Left forelimb (tissue), 1 donor: ENCODE measurements around the gene CHMP4A.

Experiments used
- DNase-seq: peaks from one replicate; pipeline ENCODE4 v3.0.0-alpha.2; 2018; ENCODE audit warnings: low spot score

The CHMP4A gene

GRCh38 chr14:24195186-24196070 lies 17.9 kb downstream of the CHMP4A start, which contains the start of gene TM9SF1:
Gene TM9SF1 (minus strand): TSS chr14:24195441. CDS start chr14:24195019, 422 bp downstream.
- DNase-seq = peak; percentile 94

DNA sequence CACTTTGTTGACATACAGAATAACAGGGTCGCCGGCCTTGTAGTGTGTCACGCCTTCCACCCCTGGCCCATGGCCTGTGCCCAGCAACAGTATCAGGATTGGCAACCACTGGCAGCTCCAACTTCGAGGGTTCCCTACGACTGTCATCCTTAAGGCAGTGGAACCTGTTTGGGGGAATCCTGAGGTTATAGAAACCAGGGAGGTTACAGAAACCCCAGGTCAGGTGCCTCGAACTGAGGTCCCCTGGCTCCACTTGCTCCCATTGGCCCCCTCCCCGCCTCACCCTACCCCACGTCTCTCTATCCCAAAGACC lies 18.5 kb downstream of the CHMP4A start:
- no peak for DNase-seq

GRCh38 chr14:24194186-24194872 lies 19.0 kb downstream of the CHMP4A start:
- DNase-seq = no peak

- no peak for DNase-seq
These were observed 20.4 kb downstream of the CHMP4A start for GRCh38 chr14:24192933-24193332.

DNA sequence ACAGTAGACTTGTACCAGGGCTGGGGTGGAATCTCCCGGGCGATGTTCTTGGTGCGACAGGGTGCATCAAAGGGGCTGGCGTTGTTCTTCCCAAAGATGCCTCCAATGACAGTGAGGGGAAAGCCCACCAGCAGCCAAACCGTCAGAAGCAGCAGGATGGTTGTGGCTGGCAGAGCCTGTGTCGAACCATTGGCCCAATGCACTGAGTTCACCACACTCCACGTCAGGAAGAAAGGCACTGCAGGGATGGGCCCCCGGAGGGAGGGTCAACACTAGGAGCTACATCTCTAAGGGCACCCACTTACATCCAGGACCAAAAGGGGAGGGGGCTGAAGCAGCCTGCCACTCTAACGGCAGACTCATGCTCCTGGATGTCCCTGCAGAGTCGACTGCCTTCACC lies 22.9 kb downstream of the CHMP4A start:
- DNase-seq = no peak

DNA sequence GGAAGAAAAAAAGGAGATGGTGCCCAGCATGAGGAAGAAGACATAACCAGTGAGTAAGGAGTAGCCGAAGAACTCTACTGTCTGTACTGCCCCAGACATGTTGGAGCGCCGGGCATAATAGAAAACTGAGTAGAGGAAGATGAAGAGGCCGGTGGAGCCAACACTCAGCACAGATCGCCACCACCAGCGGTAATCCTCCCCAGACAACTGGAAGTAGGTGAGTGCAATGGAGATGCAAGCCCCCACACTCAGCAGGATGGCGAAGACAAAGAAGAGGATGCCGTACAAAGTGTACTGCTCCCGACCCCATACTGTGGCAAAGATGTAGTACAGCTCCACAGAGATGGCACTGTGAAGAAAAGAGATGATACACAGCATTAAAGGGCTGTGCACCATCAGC lies 23.8 kb downstream of the CHMP4A start:
- DNase-seq = no peak

DNA sequence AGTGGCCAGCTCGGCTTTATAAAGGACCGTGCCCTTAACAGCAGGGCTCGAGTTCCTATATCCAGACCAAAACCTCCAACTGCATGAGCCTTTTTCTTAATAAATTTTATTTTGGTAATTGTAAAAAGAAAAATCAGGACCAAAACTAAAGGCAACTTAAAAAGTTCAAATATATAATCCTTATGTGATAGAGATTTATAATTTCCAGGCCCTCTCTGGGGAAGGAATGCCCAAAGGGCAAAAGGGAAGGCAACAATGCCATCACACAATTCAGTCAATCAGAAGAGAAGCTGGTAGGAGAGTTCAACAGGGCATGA lies 24.3 kb downstream of the CHMP4A start:
- no peak for DNase-seq

DNA sequence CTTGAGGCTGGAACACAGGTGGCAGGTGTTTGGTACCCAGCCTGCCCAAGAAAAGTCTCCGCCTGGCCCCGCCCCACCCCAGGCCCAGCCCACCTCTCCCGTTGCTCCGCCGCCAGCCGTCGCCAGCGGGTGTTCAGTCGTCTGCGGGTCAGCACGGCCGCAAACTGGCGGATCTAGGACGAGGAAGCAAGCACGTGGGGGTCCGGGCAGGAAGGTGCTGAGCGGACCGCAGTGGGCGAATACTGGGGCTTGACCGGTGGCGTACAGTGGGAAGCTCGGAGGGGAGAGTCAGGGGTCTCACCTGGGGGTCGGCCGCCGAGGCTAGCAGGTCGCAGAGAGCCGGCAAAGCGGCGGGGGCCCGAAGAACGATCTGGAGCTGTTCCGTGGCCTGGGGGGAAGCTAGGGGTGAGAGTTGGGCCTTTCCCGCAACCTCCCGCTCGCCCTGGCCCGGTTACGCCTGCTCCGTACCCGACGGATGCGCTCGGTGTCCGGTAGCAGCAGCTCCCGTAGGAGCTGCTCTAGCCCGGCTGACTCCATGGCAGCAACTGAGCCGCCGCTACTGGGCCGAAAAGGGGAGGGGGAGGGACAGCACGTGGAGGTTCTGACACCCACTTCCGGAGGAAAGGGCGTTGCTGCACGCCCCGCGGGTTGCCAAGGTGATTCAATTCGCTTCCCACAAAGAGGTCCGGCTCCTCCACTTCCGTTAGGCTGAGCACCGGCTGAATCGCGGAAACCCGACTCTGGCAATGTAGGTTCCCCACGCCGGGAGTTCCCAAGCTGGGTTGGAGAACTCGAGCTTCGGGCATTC lies 24.8 kb downstream of the CHMP4A start, which contains the start of gene IPO4:
IPO4 (minus strand) TSS at position 566 of the 808 bp plus-strand sequence; CDS start at position 537, 29 bp downstream.
- peak; percentile 95 for DNase-seq

DNA sequence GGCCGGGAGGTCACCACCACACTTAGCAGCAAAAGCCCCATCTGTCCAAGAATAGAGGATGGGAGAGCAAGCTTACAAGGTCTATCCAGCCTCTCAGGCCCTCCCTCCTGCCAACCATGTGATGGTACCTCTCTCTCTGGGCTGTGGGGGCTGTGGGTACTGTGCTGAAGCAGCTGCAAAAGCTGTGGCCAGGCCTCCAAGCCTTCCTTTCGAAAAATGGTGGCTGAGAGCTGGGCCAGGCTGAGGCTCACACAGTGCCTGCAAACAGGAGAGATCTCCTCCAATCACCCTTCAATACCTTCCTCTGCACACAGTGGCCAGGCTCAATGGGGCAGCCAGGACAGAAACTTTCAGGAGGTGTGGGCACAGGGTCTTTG lies 25.8 kb downstream of the CHMP4A start:
- no peak for DNase-seq

DNA sequence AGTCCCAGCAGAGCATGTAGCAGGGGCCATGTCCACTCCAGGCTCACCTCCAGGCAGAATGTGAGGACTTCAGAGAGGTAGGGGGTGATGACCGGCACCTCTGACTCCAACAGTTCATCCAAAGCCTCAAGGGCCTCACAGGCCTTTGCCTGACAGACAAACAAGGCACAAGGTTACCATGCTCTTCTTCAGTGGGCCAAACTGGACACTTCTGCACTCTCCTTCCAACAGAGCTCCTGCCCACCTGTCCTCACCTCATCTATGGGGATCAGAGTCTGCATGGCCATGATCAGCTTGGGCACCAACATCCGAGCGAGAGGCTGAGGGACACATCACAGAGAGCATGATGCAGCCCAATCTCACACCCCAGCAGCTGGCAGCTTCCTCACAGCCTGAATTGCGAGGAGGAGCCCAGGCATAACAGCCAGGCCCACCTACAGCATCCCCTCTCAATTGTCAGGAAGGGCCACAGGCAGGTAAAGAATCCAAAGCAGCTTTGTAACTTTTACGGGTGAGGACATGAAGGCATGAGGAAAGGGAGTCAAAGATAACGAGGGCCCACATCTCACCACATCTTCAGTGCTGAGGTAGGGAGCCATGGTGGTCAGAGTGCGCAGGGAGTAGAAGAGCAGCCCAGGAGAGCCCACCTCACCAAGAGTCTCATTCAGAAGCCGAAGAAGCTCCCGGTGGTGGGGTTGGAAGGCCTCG lies 26.3 kb downstream of the CHMP4A start:
- peak; percentile 55 for DNase-seq

DNA sequence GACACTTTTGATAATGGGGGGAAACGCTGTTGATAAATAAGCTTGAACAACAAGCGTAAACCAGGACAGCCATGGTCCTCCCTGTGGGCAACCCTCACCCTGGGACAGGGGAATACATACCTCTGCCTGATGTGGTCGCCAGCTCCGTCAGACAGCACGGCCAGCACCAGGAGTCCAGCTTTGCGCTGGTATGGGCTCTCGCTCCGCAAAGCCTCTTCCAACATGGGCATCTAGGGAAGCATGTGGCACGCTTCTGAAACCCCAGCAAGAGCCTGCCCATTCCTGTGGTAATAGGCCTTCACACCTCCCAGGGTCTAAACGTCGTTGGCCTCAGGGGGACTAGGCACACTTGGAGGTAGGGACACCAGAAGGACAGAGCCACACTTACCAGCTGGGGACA lies 27.5 kb downstream of the CHMP4A start:
- DNase-seq = no peak

DNA sequence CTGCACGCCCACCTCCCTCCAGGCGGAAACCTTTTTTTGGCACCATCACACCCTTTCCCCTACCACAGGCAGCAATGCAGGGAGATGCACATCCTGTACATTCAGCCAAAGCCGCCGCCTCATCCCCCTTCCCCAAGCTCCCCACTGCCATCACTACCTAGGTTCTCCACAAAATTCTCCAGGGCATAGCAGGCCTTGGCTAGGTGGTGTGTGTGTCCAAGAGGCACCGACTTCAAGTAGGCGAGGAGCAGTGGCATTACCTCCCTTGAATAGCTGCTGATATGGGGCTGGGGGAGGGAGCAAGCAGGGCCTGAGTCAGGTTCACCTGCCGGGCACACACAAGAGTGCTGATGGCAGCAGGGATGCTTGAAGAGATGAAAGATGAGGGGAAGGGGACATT lies 28.3 kb downstream of the CHMP4A start:
- DNase-seq = peak; percentile 59

- peak; percentile 44 for DNase-seq
These were observed 29.0 kb downstream of the CHMP4A start for GRCh38 chr14:24184104-24184970.

DNA sequence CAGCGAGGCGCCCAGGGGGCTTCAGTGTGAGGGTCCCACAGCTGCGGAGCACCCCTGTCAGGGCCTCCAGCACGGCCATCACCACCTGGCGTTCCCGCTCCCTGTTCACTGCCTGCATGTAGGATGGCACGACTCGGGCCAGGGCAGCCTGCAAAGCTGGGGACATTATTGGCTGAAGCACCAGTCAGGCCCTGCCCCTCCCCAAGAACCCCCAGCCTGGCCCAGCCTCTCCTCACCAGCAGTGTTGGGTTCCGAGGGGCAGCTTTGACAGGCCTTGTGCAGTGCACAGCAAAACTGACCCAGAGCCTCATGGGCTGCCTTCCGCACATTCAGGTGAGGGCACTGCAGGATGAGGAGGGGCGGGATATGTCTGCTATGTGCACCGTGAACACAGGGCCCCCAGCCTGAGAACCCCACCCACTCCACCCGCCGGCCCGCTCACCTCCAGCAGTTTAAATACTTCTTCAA lies 30.2 kb downstream of the CHMP4A start:
- peak; percentile 44 for DNase-seq

DNA sequence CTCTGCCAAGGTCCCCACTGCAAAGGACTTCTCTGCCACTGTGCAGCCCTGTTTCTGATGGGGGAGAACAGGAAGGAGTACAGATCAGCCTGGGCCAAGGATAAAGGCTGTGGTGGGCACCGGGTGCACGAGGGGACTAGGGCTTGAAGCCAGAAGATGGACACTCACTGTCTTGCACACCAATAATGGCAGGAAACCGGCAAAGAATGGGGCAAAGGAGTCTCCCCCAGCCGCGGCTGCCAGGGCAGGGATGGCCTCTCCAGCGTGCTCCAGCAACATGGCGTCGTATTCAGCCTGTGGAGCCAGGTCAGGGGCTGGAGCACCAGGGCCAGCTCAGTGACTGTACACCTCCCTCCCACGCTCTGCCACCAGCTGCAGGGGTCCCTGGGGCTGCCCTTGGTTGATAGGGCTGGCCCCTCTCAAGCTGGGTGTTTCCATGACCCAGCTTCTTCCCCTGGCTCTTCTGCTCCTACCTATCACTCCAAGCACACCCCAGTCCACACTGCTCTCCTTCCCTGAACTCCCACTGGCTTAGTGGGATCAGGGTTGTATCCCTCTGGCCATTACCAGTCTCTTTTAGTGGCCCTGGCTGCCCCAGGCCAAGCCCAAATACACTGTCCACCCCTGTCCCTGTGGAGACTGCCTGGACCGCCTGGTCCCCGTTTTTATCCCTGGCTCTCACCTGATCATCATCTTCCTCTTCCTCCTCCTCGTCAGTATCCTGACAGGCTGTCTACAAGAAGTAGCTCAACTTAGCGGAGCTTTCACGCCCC lies 31.0 kb downstream of the CHMP4A start:
- peak; percentile 53 for DNase-seq

DNA sequence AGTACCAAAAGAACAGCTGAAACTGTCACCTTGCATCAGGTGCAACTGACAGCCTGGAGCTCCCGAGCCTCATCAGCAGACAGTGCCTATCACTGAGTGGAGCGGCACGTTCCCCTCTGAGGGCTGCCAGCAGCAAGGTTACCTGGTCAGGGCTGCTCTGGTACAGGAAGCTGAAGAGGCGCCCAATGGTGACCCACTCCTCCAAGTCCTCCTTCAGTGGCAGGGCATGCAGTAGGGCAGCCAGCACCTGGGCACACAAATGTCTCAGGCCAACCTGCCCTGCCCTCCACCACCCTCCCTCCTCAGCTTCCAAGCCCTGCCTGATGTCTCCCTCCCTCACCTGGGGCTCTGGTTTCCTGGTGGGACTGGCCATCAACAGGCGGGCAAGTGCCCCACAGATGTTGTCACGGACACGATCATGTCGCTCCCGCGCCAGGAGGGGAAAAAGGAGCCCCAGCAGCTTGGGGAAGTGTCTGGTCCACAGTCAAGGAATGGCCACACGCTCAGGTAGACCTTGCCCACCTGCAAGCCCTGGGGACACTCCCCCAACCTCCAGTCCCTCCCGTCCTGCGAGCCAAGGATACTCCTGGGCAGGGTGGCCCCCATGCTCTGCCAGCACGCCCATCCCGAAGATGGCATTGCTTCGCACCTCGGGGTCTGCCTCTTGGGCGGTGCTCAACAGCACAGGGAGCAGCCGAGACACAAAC lies 31.8 kb downstream of the CHMP4A start:
- DNase-seq = peak; percentile 60

DNA sequence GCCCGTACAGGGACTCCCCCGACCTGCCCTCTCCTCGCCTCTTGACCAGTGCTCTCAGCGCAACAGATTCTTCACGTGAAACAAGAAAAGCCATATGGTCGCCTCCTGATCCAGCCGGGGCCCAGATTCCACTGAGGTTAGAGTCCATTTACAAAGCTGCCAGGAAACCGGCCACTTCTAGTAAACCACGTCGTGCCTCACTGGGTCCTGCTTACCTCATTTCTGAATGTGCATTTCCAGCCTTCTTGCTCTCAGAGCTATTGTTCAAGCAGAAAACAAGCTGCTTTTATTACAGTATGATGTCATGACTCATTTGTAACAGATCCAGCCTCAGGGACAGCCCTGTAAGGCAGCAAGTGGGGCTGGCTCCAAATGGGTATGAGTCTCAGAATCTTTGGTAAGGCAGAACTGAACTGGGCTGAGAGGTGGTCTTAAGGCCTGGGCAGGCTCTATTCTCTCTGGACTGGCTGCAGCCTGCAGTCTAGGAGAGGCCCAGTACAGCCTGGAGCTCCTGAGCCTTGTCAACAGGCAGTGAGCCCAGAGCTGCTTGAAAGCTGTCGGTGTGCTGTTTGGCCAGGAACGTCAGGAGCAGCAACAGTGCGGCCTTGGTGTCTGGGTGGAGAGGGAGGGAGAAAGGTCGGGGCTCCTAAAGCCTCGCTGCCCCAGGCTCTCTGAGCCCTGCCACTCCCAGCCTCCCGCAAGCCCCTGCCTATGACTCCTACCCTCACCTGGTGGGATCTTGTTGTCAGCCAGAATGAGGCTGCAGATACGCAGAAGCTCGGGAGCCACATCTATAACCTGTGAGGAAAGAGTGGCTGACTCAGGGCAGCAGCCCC lies 33.1 kb downstream of the CHMP4A start:
- DNase-seq = peak; percentile 68

- DNase-seq = peak; percentile 60
These were observed 33.9 kb downstream of the CHMP4A start for GRCh38 chr14:24179294-24179960.
